Left ventricle myocardium inferior (tissue), 1 donor: ENCODE measurements around the gene CEP170B. TPM values are rescaled to one million over a fixed set of nuclear protein-coding genes. Genes with fewer than 3 reads are reported as not detected.
"Not testable (repeated sequence)": the region's sequence is repeated elsewhere in the genome, so short reads cannot be mapped to it uniquely, and the experiment has no call there.

Source experiments
- DNase-seq: peaks from one replicate; pipeline ENCODE4 v3.0.0-alpha.2; 2020
- H3K27ac ChIP-seq: fragments of 200-600 bp; replicated peaks from 2 replicates; pipeline ENCODE4 v1.8.0; 2021
- H3K27me3 ChIP-seq: fragments of 200-600 bp; 2 replicates; pipeline ENCODE4 v1.8.0; 2021; ENCODE audit warnings: low read depth
- H3K36me3 ChIP-seq: fragments of 200-600 bp; 2 replicates; pipeline ENCODE4 v1.8.0; 2021
- H3K4me1 ChIP-seq: fragments of 200-600 bp; 2 replicates; pipeline ENCODE4 v1.8.0; 2021
- H3K4me3 ChIP-seq: fragments of 200-600 bp; 2 replicates; pipeline ENCODE4 v1.8.0; 2021; ENCODE audit warnings: mild to moderate bottlenecking, moderate library complexity
- H3K9me3 ChIP-seq: fragments of 200-600 bp; replicated peaks from 2 replicates; pipeline ENCODE4 v1.8.0; 2021
- CTCF ChIP-seq: fragments of 200-600 bp; IDR thresholded peaks from 2 replicates; pipeline ENCODE4 v1.8.0; 2021; ENCODE audit warnings: antibody characterized with exemption, mild to moderate bottlenecking, borderline replicate concordance
- intact Hi-C: fragments of 100-400 bp; cut with micrococcal nuclease; formaldehyde crosslinking; loops from one replicate; pipeline ENCODE4 v1.11.0; 2022
- total RNA-seq: library from RNA; stranded (reverse); fragmentation: NEBNext Ultra II Directional; extraction: Animal tissue kit (Norgen Biotek cat#: 25700); gene quantifications from one replicate; pipeline ENCODE4 v1.2.1, GENCODE V29; 2021
- donor health status: DM: no; HTN: yes; CAD: no; lungs with severe emphysema.

Gene CEP170B
- total RNA-seq, 1 donor from 2014 or later, result 11.7 TPM

GRCh38 chr14:104938960-104939359, 73.9 kb downstream of the CEP170B start:
- DNase-seq, result no peak
- TF ChIP-seq CTCF, result no peak
- Histone ChIP-seq H3K4me1 (peaks cover 3% of the 10 kb centered on the region), H3K27me3 (peaks cover 60% of the 10 kb centered on the region), H3K36me3 (no peaks in the 10 kb centered on the region), H3K9me3 (no peaks in the 10 kb centered on the region), H3K4me3 (no peak overlapping the region), H3K27ac (no peak overlapping the region)
- intact Hi-C loops, result no loop called here

- Histone ChIP-seq H3K4me1 (no peaks in the 10 kb centered on the region), H3K36me3 (no peaks in the 10 kb centered on the region), H3K27ac (no peak overlapping the region), H3K9me3 (no peaks in the 10 kb centered on the region), H3K4me3 (no peak overlapping the region), H3K27me3 (peaks cover 51% of the 10 kb centered on the region)
- intact Hi-C loops, result no loop called here
- TF ChIP-seq CTCF, result no peak
- peak; percentile 11 for DNase-seq
Measured at GRCh38 chr14:104939666-104940410, 74.8 kb downstream of the CEP170B start.

GRCh38 chr14:104940526-104941150, 75.6 kb downstream of the CEP170B start:
- no peak for TF ChIP-seq CTCF
- Histone ChIP-seq H3K4me1 (no peaks in the 10 kb centered on the region), H3K4me3 (no peak overlapping the region), H3K9me3 (no peaks in the 10 kb centered on the region), H3K27ac (no peak overlapping the region), H3K27me3 (peaks cover 45% of the 10 kb centered on the region), H3K36me3 (no peaks in the 10 kb centered on the region)
- intact Hi-C loops, result no loop called here
- DNase-seq, result no peak

GRCh38 chr14:104941508-104942365, 76.7 kb downstream of the CEP170B start:
- TF ChIP-seq CTCF, result no peak
- Histone ChIP-seq H3K27me3 (peaks cover 36% of the 10 kb centered on the region), H3K9me3 (no peaks in the 10 kb centered on the region), H3K4me1 (no peaks in the 10 kb centered on the region), H3K36me3 (no peaks in the 10 kb centered on the region), H3K27ac (no peak overlapping the region), H3K4me3 (no peak overlapping the region)
- DNase-seq, result peak; percentile 11
- intact Hi-C loops, result no loop called here

GRCh38 chr14:104942586-104942985, 77.5 kb downstream of the CEP170B start:
- intact Hi-C loops, result no loop called here
- H3K4me1 ChIP-seq, result no peaks in the 10 kb centered on the region
- H3K27me3 ChIP-seq, result peaks cover 30% of the 10 kb centered on the region
- H3K27ac ChIP-seq, result no peak overlapping the region
- no peaks in the 10 kb centered on the region for H3K9me3 ChIP-seq
- no peak for DNase-seq
- TF ChIP-seq CTCF, result no peak
- H3K4me3 ChIP-seq, result no peak overlapping the region
- H3K36me3 ChIP-seq, result no peaks in the 10 kb centered on the region

GRCh38 chr14:104943216-104944015, 78.3 kb downstream of the CEP170B start:
- H3K27ac ChIP-seq, H3K9me3 ChIP-seq, intact Hi-C loops, H3K4me3 ChIP-seq, DNase-seq, H3K36me3 ChIP-seq, H3K4me1 ChIP-seq: not testable (repeated sequence)
- peaks cover 28% of the 10 kb centered on the region for H3K27me3 ChIP-seq

GRCh38 chr14:104944016-104944308, 78.9 kb downstream of the CEP170B start:
- H3K36me3 ChIP-seq, H3K27ac ChIP-seq, H3K9me3 ChIP-seq, H3K4me1 ChIP-seq, intact Hi-C loops, H3K4me3 ChIP-seq: not testable (repeated sequence)
- peak; percentile 9 for DNase-seq
- H3K27me3 ChIP-seq, result peaks cover 22% of the 10 kb centered on the region
